K562 (cell line): ENCODE data around the gene ITGB5. TPM values are rescaled to one million over a fixed set of nuclear protein-coding genes. Genes with fewer than 3 reads are reported as not detected.

Experiments
- BRF2 ChIP-seq: IDR thresholded peaks from 3 replicates; pipeline ENCODE4 v1.6.1; 2011; ENCODE audit warnings: borderline replicate concordance, mild to moderate bottlenecking; ENCODE audit not compliant: insufficient read length, insufficient read depth
- CBX3 ChIP-seq, 2 experiments: IDR thresholded peaks; 1 replicate in 1 of 2; 2 replicates in 1 of 2; pipeline ENCODE4 v1.6.1; 2012; ENCODE audit warnings: inconsistent platforms in 2 of 2, low read length in 2 of 2, borderline replicate concordance in 1 of 2, control low read depth in 1 of 2
- CEBPZ ChIP-seq: fragments of 150-350 bp; IDR thresholded peaks from 2 replicates; pipeline ENCODE4 v1.6.1; 2014; ENCODE audit warnings: low read depth, mild to moderate bottlenecking, low read length, borderline replicate concordance
- CHD7 ChIP-seq: fragments of 200-600 bp; sonication (generic); IDR thresholded peaks from one replicate; pipeline ENCODE4 v1.6.1; 2012; ENCODE audit warnings: mild to moderate bottlenecking, low read depth, low read length, inconsistent platforms
- NR2C1 ChIP-seq, 2 experiments: fragments of 450-650 bp; IDR thresholded peaks; 2 replicates each; pipeline ENCODE4 v1.6.1; 2017; ENCODE audit warnings: mild to moderate bottlenecking in 2 of 2, antibody characterized with exemption in 1 of 2, inconsistent platforms in 1 of 2, missing compliant biosample characterization in 1 of 2, missing genetic modification characterization in 1 of 2
- TFAM ChIP-seq: fragments of 250-450 bp; sonication (Bioruptor Pico); conservative IDR thresholded peaks from 2 replicates; pipeline ENCODE4 v1.5.0; 2021; ENCODE audit warnings: mild to moderate bottlenecking, moderate library complexity
- ZNF384 ChIP-seq: IDR thresholded peaks from 2 replicates; pipeline ENCODE4 v1.6.1; 2012; ENCODE audit warnings: low read depth, low read length, improper control_type of control experiment
- polyA plus RNA-seq, 8 experiments: library from polyadenylated mRNA; depleted of rRNA in 4 of 8; stranded (reverse) in 5 of 8; unstranded in 3 of 8; fragments of >200 nt; fragmentation: Nextera tagmentation in 2 of 8; fragmentation: Illumina TruSeq in 1 of 8; extraction: Ambion mirVana in 2 of 8; extraction: Trizol in 1 of 8; gene quantifications; 2 replicates each; pipeline versions ENCODE4 v1.2.1 to v1.2.3, GENCODE V29; 2011 to 2014; ENCODE audit warnings: inconsistent platforms in 1 of 8, missing spikeins in 1 of 8
- total RNA-seq, 7 experiments: library from RNA; depleted of rRNA in 6 of 7; stranded (reverse); fragments of >200 nt in 6 of 7; fragmentation: Illumina TruSeq in 2 of 7; extraction: Trizol in 2 of 7; gene quantifications; 2 replicates each; pipeline versions ENCODE4 v1.2.1 to v1.2.3, GENCODE V29; 2011 to 2021; ENCODE audit warnings: low replicate concordance in 1 of 7

The ITGB5 gene
- total and polyA plus RNA-seq, 9 of the 15 experiments (the other 6 are each of a cell fraction or from before 2014, with no cell fraction given) = 1.7 to 46.8 (median 9.9) TPM

GRCh38 chr3:124730129-124730940, 156.8 kb downstream of the ITGB5 start, which contains the start of gene UMPS (continued):
- no peak for TF ChIP-seq ZNF384
- TF ChIP-seq NR2C1 (IDR thresholded peaks at IDR 0.05) = peak; percentile 22; the same call in 1 of the 2 replicates
- TF ChIP-seq NR2C1 (tag; IDR thresholded peaks at IDR 0.05) = 0 out of 2 replicates have a peak, but pooled peaks have one; percentile 19
- TF ChIP-seq CEBPZ = no peak
- no peak for TF ChIP-seq CBX3 (IDR thresholded peaks at IDR 0.05; ENCODE audit: borderline replicate concordance in 1 of 2, low read length in 2 of 2)
- no peak for TF ChIP-seq CHD7
- TF ChIP-seq TFAM (CRISPR knock-in tag) = no peak
- no peak for TF ChIP-seq BRF2
